Stomach smooth muscle (tissue), 2 donors: ENCODE data around the gene ZNF121.
A peak's percentile ranks its signal among the peaks of the same experiment; 100 is the strongest.

Experiments used
- H3K27ac ChIP-seq: one replicate; pipeline ENCODE4 v1.7.0; 2013; ENCODE audit warnings: mild to moderate bottlenecking, low read length, inconsistent platforms
- H3K27me3 ChIP-seq, 2 donors: one replicate each; pipeline ENCODE4 v1.7.0; 2013; ENCODE audit warnings: low read length in 2 of 2; ENCODE audit not compliant: insufficient read depth in 2 of 2, control insufficient read depth in 1 of 2
- H3K36me3 ChIP-seq, 2 donors: one replicate each; pipeline ENCODE4 v1.7.0; 2013; ENCODE audit warnings: low read length in 2 of 2; ENCODE audit not compliant: control insufficient read depth in 2 of 2, insufficient read depth in 2 of 2
- H3K4me1 ChIP-seq: one replicate; pipeline ENCODE4 v1.7.0; 2013; ENCODE audit warnings: low read length; ENCODE audit not compliant: control insufficient read depth, insufficient read depth
- H3K4me3 ChIP-seq, 2 donors: one replicate each; pipeline ENCODE4 v1.7.0; 2013; ENCODE audit warnings: low read length in 2 of 2
- H3K9ac ChIP-seq, 2 donors: one replicate each; pipeline ENCODE4 v1.7.0; 2013; ENCODE audit warnings: low read length in 2 of 2, mild to moderate bottlenecking in 1 of 2
- H3K9me3 ChIP-seq, 2 donors: one replicate each; pipeline ENCODE4 v1.7.0; 2013; ENCODE audit warnings: low read length in 2 of 2; ENCODE audit not compliant: control insufficient read depth in 2 of 2
- donor health status: healthy.
- donor health status: Pancreatic carcinoma.

Gene ZNF121

DNA sequence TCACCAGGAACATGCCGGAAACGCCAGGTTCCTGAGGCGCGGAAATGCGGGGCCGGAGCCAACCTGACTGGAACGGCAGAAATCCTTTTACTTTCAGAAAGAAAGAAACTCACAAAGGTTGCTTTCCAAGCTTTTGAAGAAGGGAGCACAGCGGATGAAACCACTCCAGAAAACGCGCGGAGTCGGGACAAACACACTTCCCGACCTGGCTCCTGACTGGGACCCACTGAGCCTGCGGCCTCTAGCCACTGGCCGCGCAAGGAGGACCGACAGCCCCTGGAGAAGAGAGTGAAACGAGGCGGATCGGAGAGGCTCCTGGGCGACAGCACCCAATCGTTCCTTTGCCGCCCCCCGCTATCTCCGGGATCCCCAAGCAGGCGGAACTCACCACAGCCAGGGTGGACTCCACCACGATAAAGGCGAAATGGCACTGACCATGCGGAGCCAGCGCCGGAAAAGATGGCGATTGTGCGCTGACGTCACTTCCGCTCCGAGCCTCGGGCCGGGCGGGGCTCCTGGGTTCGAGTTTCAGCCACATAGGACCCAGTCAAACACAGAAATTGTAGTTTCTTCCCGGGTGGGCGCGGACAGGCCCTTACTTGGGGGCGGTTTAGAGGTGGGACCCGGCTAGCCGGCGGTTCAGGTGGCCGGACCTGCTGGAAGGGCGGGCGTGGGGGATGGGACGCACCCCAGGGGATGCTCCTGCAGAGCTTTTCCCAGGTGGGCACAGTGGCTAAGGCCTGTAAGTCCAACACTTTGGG, at the start of gene ZNF121:
Gene ZNF121 (minus strand): TSS at position 432 of the 761 bp plus-strand sequence. CDS start 16,407 bp downstream, outside the sequence.
- H3K36me3 ChIP-seq = peaks cover 0 to 6% of the 10 kb centered on the region in 2 donors
- H3K27ac ChIP-seq = peak within 1 kb of the TSS; percentile 85
- peaks cover 8% of the 10 kb centered on the region for H3K4me1 ChIP-seq
- peak within 1 kb of the TSS; percentile 90 to 92 for H3K9ac ChIP-seq
- no peaks in the 10 kb centered on the region for H3K27me3 ChIP-seq
- H3K4me3 ChIP-seq = peak within 1 kb of the TSS; percentile 96 to 98
- H3K9me3 ChIP-seq = no peaks in the 10 kb centered on the region

DNA sequence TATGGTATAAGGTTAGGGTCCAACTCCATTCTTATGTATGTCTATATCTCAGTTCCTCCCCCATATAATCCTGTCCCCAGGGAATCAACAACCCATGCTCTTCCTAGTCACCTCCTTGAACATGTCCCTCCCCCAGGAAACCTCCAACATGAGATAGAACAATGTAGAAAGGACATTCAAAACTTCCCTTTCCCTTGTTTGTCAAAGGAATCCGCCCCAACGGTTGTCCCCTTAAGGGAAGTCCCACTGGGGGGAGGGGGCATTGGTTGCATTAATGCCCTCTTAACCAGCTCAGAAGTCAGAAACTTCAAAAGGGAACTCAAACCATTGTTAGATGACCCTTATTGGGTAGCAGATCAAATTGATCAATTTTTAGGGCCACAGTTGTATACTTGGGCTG, 43.6 kb upstream of the ZNF121 start:
- Histone ChIP-seq H3K9ac (no peak overlapping the region), H3K27ac (no peak overlapping the region), H3K27me3 (no peaks in the 10 kb centered on the region), H3K4me3 (no peak overlapping the region), H3K9me3 (no peaks in the 10 kb centered on the region), H3K4me1 (peaks cover under 1% of the 10 kb centered on the region), H3K36me3 (peaks cover 7 to 16% of the 10 kb centered on the region in 2 donors)

DNA sequence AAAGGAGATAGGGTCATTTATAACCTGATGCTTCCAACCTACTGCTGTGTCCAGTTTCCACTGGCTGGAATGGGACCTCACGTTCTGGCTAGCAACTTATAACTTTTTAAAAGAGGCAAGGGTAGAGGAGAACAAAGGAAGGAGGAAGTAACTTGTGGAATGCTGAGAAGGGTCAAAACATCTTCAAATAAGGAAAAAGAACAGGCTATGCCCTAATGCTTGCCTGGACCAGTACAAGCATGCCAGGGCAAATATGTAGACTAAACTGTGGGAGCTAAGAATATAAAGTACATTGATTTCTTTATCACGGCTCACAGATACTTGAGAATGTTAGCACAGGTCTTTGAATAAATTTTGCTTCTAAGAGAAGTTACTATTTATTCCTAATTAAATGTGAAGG, 38.2 kb upstream of the ZNF121 start:
- peaks cover 6 to 12% of the 10 kb centered on the region in 2 donors for H3K36me3 ChIP-seq
- no peaks in the 10 kb centered on the region for H3K9me3 ChIP-seq
- H3K27ac ChIP-seq = no peak overlapping the region
- no peaks in the 10 kb centered on the region for H3K27me3 ChIP-seq
- no peak overlapping the region for H3K9ac ChIP-seq
- peak overlapping the region in 1 of 2 donors; percentile 20 for H3K4me3 ChIP-seq
- H3K4me1 ChIP-seq = peaks cover 20% of the 10 kb centered on the region

DNA sequence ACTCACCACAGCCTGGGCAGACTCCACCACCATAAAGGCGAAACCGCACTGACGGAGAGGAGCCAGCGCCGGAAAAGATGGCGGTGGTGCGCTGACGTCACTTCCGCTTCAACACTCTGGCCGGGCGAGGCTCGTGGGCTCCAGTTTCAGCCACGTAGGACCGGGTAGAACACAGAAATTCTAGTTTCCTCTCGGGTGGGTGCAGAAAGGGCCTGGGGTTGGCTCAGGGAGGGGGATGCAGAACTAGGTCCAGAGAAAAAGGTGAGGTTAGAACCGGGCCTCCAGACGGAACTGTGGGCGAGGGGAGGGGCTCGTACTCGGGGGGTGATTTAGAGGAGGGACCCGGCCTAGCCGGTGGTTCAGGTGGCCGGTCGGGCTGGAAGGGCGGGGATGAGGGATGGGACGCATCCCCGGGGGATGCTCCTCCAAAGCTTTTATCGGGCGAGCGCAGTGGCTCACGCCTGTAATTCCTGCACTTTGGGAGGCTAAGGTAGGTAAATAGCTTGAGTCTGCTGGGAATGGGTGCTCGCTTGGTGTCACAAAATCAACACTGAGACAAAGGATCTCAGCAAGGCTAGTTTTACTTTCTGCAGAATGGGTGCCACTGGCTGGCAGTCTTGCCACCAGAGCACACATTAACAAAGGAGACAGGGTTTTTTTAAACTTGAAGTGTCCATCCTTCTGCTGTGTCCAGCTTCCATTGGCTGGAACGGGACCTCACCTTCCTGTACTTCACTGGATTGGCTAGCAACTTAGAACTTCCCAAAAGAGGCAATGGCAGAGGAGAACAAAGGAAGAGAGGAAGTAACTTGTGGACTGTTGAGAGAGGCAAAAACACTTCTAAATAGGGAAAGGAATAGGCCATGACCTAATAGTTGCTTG, 37.1 kb upstream of the ZNF121 start, which contains the start of gene ZNF561:
Gene ZNF561 (minus strand): TSS at position 77 of the 882 bp plus-strand sequence. CDS start 1,776 bp downstream, outside the sequence.
- Histone ChIP-seq H3K9me3 (no peaks in the 10 kb centered on the region), H3K27me3 (no peaks in the 10 kb centered on the region), H3K4me1 (peaks cover 20% of the 10 kb centered on the region), H3K9ac (peak within 1 kb of the TSS; percentile 75 to 97), H3K27ac (peak within 1 kb of the TSS; percentile 94), H3K36me3 (peaks cover 12 to 18% of the 10 kb centered on the region in 2 donors), H3K4me3 (peak within 1 kb of the TSS; percentile 83 to 100)

DNA sequence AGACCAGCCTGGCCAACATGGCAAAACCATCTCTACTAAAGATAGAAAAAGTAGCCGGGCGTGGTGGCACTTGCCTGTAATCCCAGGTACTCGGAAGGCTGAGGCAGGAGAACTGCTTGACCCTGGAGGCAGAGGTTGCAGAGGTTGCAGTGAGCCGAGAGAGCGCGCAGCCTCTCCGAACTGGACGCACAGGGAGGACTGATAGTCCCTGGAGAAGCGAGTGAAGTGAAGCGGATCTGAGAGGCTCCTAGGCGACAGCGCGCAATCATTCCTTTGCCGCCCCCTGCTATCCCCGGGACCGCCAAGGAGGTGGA, 36.5 kb upstream of the ZNF121 start:
- no peaks in the 10 kb centered on the region for H3K27me3 ChIP-seq
- H3K9ac ChIP-seq = peak overlapping the region; percentile 75 to 97
- H3K4me1 ChIP-seq = peaks cover 20% of the 10 kb centered on the region
- peaks cover 14 to 19% of the 10 kb centered on the region in 2 donors for H3K36me3 ChIP-seq
- peak overlapping the region; percentile 83 to 100 for H3K4me3 ChIP-seq
- peak overlapping the region; percentile 94 for H3K27ac ChIP-seq
- H3K9me3 ChIP-seq = no peaks in the 10 kb centered on the region

DNA sequence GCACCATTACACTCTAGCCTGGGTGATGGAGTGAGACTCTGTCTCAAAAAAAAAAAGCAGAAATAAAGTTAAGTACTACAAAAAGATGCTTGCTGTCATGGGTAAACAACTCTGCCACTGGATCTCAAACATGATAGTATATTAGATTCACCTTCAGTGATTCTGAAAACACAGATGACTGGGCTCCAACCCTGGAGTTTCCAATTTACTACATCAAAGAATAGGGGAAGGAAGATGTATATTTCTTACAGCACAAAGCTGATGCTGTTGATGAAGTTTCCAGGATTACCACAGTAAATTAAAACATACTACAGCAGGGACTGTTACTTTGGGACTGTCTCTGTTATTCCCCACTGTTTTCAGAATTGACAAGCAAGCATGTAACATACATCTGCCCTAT, 31.5 kb upstream of the ZNF121 start:
- no peaks in the 10 kb centered on the region for H3K27me3 ChIP-seq
- peaks cover 8 to 13% of the 10 kb centered on the region in 2 donors for H3K9me3 ChIP-seq
- no peak overlapping the region for H3K4me3 ChIP-seq
- H3K4me1 ChIP-seq = peaks cover 6% of the 10 kb centered on the region
- H3K27ac ChIP-seq = no peak overlapping the region
- peaks cover 51 to 59% of the 10 kb centered on the region in 2 donors for H3K36me3 ChIP-seq
- no peak overlapping the region for H3K9ac ChIP-seq

DNA sequence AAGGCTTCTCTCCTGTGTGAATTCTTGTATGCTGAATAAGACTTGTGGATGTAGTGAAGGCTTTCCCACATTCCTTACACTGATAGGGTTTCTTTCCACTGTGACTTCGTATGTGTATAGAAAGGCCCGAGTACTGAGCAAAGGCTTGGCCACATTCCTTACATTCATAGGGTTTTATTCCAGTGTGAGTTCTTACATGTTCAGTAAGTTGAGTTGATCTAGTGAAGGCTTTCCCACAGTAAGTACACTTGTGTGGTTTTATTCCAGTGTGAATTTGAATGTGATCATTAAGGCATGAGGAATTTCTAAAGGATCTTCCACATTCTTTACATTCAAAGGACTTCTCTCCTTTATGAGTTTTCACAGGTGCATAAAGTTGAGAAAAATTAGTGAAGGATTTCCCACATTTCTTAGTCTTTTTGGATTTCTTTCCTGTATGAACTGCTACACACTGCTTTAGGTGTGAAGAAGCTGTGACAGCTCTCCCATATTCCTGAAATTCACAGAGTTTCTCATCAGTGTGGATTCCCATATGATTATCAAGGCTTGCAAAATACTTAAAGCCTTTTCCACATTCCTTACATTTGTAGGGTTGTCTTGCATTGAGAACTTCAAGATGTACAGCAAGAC, 26.3 kb upstream of the ZNF121 start:
- no peak overlapping the region for H3K4me3 ChIP-seq
- no peak overlapping the region for H3K9ac ChIP-seq
- H3K4me1 ChIP-seq = no peaks in the 10 kb centered on the region
- peaks cover 22 to 30% of the 10 kb centered on the region in 2 donors for H3K9me3 ChIP-seq
- peaks cover 55 to 59% of the 10 kb centered on the region in 2 donors for H3K36me3 ChIP-seq
- no peak overlapping the region for H3K27ac ChIP-seq
- no peaks in the 10 kb centered on the region for H3K27me3 ChIP-seq

DNA sequence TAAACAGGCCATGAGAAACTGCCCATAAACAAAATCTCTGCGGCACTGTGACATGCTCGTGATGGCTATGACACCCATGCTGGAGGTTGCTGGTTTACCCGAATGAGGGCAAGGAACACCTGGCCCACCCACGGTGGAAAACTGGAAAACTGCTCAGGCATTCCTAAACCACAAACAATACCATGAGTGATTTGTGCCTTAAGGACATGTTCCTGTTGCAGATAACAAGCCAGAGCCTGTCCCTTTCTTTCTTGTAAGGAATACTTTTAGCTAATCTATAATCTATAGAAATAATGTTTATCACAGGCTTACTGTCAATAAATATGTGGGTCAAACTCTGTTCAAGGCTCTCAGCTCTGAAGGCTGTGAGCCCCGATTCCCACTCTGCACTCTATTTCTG, 24.6 kb upstream of the ZNF121 start:
- H3K36me3 ChIP-seq = peaks cover 46 to 50% of the 10 kb centered on the region in 2 donors
- H3K27ac ChIP-seq = no peak overlapping the region
- H3K4me3 ChIP-seq = no peak overlapping the region
- no peak overlapping the region for H3K9ac ChIP-seq
- H3K9me3 ChIP-seq = peaks cover 22 to 30% of the 10 kb centered on the region in 2 donors
- H3K4me1 ChIP-seq = no peaks in the 10 kb centered on the region
- no peaks in the 10 kb centered on the region for H3K27me3 ChIP-seq

DNA sequence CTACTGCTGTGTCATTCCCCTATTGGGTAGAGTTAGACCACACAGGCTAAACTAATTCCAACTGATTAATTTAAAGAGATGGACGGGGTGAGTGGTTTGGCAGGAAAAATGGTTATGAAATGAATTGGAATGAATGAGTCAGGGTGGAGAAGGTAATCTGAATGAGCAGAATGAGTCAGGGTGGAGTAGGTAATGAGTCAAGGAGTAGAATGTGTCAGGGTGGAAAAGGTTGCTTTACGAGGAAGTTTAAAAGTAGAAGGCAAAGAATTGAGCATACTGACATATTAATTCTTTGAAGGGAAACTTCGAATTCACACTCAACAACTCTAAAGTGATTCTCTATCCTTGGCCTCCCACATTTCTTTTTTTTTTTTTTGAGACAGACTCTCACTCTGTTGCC, 12.7 kb upstream of the ZNF121 start:
- no peak overlapping the region for H3K27ac ChIP-seq
- H3K9ac ChIP-seq = no peak overlapping the region

DNA sequence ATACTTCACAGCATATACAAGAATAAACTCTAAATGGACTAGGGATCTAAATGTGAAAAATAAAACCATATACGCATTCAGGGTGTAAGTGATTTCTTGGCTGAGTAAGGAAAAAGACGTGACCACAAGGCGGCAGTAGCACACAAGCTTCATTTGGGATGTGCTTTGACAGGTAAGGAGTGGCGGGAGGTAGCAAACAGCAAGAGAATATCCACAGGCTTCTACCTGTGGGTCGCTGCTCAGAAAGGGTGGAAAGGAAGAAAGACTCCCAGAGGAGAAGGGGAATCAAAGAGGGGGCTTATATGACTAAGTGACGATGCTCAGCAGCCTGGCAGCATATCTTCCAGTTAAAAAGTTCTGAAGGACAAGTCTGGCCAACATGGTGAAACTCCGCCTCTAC, 2.5 kb upstream of the ZNF121 start:
- Histone ChIP-seq H3K9me3 (no peaks in the 10 kb centered on the region), H3K36me3 (no peaks in the 10 kb centered on the region), H3K9ac (no peak overlapping the region), H3K27ac (no peak overlapping the region), H3K27me3 (peaks cover 0 to 2% of the 10 kb centered on the region in 2 donors), H3K4me3 (no peak overlapping the region), H3K4me1 (peaks cover 8% of the 10 kb centered on the region)

More for the DNA sequence above, 12.7 kb upstream of the ZNF121 start:
- no peaks in the 10 kb centered on the region for H3K4me1 ChIP-seq
- no peak overlapping the region for H3K4me3 ChIP-seq
- peaks cover 0 to 4% of the 10 kb centered on the region in 2 donors for H3K9me3 ChIP-seq
- no peaks in the 10 kb centered on the region for H3K36me3 ChIP-seq
- H3K27me3 ChIP-seq = peaks cover 0 to 5% of the 10 kb centered on the region in 2 donors
